ENCODE data around the gene DENND1B. TPM values are rescaled to one million over a fixed set of nuclear protein-coding genes. Genes with fewer than 3 reads are reported as not detected.

Gene DENND1B
- polyA plus RNA-seq, 1 donor from 2014 or later = 12.4 TPM

- Histone ChIP-seq H4K20me1 (ENCODE audit: insufficient read depth) (no peaks in the 10 kb centered on the region), H3K9ac (ENCODE audit: low read length) (no peak overlapping the region), H3K27me3 (ENCODE audit: insufficient read depth, low read depth, low read length) (no peaks in the 10 kb centered on the region), H3K27ac (ENCODE audit: low read length) (no peak overlapping the region), H2AFZ (ENCODE audit: low read depth, low read length) (no peak overlapping the region), H3K79me2 (replicated peaks; ENCODE audit: insufficient read depth, low read length) (no peaks in the 10 kb centered on the region), H3K9me3 (ENCODE audit: low read length) (no peaks in the 10 kb centered on the region), H3K36me3 (ENCODE audit: insufficient read depth, low read length) (no peaks in the 10 kb centered on the region), H3K4me2 (ENCODE audit: low read length) (no peak overlapping the region), H3K4me3 (ENCODE audit: low read length) (no peak overlapping the region), H3K9me2 (ENCODE audit: insufficient read depth, low read length) (no peaks in the 10 kb centered on the region), H3F3A (ENCODE audit: insufficient read depth, low read length, poor library complexity, severe bottlenecking) (no peaks in the 10 kb centered on the region)
- TF ChIP-seq MXI1 (conservative IDR thresholded peaks at IDR 0.05; ENCODE audit: poor library complexity, severe bottlenecking) (no peak), CTCF (IDR thresholded peaks at IDR 0.05; ENCODE audit: poor library complexity, severe bottlenecking) (no peak), SMC3 (conservative IDR thresholded peaks at IDR 0.05; ENCODE audit: poor library complexity) (no peak), EZH2 (IDR thresholded peaks at IDR 0.05; ENCODE audit: borderline replicate concordance, insufficient read depth, low read length, poor library complexity, severe bottlenecking) (no peak), RAD21 (conservative IDR thresholded peaks at IDR 0.05) (no peak), TAF1 (IDR thresholded peaks at IDR 0.05; ENCODE audit: low read depth) (no peak), REST (IDR thresholded peaks at IDR 0.05; ENCODE audit: borderline replicate concordance) (no peak), POLR2AphosphoS5 (IDR thresholded peaks at IDR 0.05) (no peak), EP300 (conservative IDR thresholded peaks at IDR 0.05; ENCODE audit: poor library complexity, severe bottlenecking) (no peak)
Measured at GRCh38 chr1:197472141-197472540, 303.1 kb downstream of the DENND1B start.

GRCh38 chr1:197471248-197471985 lies 303.9 kb downstream of the DENND1B start:
- Histone ChIP-seq H3K9ac (ENCODE audit: low read length) (no peak overlapping the region), H3K4me3 (ENCODE audit: low read length) (no peak overlapping the region), H3K79me2 (replicated peaks; ENCODE audit: insufficient read depth, low read length) (no peaks in the 10 kb centered on the region), H3K36me3 (ENCODE audit: insufficient read depth, low read length) (no peaks in the 10 kb centered on the region), H2AFZ (ENCODE audit: low read depth, low read length) (no peak overlapping the region), H3F3A (ENCODE audit: insufficient read depth, low read length, poor library complexity, severe bottlenecking) (no peaks in the 10 kb centered on the region), H3K9me3 (ENCODE audit: low read length) (no peaks in the 10 kb centered on the region), H3K27ac (ENCODE audit: low read length) (no peak overlapping the region), H3K9me2 (ENCODE audit: insufficient read depth, low read length) (no peaks in the 10 kb centered on the region), H3K4me2 (ENCODE audit: low read length) (no peak overlapping the region), H3K27me3 (ENCODE audit: insufficient read depth, low read depth, low read length) (no peaks in the 10 kb centered on the region), H4K20me1 (ENCODE audit: insufficient read depth) (no peaks in the 10 kb centered on the region)
- TF ChIP-seq POLR2AphosphoS5 (IDR thresholded peaks at IDR 0.05) (no peak), SMC3 (conservative IDR thresholded peaks at IDR 0.05; ENCODE audit: poor library complexity) (no peak), EP300 (conservative IDR thresholded peaks at IDR 0.05; ENCODE audit: poor library complexity, severe bottlenecking) (no peak), EZH2 (IDR thresholded peaks at IDR 0.05; ENCODE audit: borderline replicate concordance, insufficient read depth, low read length, poor library complexity, severe bottlenecking) (no peak), CTCF (IDR thresholded peaks at IDR 0.05; ENCODE audit: poor library complexity, severe bottlenecking) (no peak), MXI1 (conservative IDR thresholded peaks at IDR 0.05; ENCODE audit: poor library complexity, severe bottlenecking) (no peak), TAF1 (IDR thresholded peaks at IDR 0.05; ENCODE audit: low read depth) (no peak), RAD21 (conservative IDR thresholded peaks at IDR 0.05) (no peak), REST (IDR thresholded peaks at IDR 0.05; ENCODE audit: borderline replicate concordance) (no peak)

Measured in neural cell (in vitro differentiated cells).